CD4-positive, alpha-beta T cell treated with Interleukin-15 for 4 hours (primary cell): ENCODE measurements around the gene ARVCF.

ENCODE experiments used
- DNase-seq: peaks from one replicate; pipeline ENCODE4 v3.0.0-alpha.2; 2020; ENCODE audit warnings: low spot score

Gene ARVCF

DNA sequence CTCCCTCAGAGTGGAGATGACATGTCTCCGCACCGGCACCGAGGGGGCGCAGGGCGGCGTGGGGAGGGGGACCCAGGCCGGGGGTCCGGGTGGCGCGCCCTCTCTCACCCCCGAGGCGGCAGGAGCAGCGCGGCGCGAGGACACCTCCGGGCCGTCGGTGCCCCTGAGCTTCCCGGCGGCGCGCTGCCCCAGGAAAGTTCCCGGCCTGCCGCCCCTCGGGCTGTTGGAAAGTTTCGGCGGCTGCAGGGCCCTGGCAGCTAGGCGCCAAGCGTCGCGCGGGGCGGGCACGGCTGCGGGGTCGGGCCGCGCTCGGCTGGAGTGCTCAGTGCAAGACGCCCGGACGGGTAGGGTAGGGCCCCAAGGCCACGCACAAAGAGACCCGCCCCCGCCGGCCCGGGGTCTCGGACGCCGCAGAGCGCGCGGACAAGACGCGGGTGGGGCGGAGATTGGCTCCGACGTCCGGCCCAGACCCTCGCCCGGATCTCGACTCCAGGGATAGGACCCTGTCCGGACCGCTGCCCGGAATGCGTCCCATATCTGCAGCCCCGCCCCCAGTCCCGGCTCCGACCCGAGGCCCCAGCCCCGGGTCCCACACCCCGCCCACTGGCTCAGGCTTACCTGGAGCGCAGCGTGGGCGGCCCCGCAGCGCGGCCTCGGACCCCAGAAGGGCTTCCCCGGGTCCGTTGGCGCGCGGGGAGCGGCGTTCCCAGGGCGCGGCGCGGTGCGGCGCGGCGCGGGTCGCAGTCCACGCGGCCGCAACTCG, 471 bp downstream of the ARVCF start:
- DNase-seq, result peak; percentile 2

DNA sequence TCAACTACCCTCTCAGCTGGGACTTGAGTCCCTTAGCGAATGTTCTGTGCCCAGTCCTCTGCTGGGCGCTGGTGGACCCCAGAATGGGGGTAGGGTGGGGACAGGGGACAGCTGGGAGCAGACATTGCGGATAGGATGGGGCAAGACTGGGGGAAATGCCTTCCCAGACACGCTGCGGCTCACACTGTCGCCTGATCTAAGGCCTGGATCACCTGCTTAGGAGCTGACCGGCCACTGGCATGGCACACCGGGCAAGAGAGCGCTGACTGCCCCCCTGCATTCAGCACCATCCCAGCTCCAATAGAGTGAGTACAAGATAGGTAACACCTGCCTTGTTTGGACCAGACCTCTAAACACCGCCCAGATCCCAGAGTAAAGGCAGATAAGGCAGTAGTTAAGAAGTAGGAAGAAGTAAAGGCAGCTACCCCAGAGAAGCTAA, 1.4 kb downstream of the ARVCF start:
- no peak for DNase-seq

DNA sequence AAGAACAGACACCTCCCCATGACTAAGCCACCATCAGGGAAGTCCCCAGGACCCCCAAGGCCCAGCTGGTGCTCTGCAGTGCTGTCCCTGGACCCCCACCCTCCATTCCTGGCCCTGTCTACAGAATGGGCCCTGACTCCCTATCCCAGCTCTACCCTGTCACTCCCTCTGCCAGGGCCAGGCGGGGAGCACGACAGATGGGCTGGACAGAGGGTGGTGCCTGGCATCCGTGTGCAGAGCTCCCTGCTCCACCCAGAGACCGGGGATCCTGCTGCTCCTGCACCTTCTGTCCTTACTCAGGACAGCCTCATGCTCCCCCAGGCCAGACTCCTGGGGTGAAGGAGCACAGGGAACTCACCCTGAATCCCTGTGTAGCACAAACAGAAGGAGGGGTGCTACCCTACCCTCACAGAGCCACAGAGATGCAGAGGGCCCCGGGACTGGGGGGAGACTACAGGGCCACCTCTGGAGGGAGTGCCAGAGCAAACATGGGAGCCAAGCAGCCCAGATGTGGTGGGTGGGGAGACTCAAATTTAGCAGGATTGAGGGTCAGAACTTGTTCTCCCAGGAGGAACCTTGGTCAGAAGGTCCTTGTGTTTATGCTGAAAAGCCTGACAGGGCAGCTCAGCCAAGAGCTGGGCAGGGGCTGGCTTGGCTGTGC, 2.0 kb downstream of the ARVCF start:
- no peak for DNase-seq

DNA sequence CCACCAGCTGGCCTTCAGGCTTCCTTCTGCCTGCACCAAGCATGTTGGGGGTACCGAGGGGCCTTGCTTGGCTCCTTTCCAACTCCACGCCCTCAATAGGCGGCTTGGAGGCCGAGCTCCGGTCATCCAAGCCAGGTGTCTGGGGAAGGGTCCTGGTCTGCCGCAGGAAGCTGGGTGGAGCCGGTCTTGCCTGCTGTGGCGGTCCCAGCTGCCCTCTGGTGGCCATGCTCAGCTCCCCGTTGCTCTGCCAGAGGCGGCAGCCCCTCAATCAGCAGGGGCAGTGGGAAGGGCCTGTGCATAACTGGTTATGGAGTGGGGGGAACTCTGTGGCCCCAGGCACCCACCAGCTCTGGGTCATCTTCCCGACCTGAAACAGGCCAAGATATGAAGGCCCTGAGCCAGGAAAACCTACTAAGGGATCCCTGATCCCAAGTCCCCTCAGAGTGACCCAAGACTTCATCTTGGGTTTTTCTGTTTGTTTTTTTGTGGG, 3.2 kb downstream of the ARVCF start:
- peak; percentile 16 for DNase-seq

DNA sequence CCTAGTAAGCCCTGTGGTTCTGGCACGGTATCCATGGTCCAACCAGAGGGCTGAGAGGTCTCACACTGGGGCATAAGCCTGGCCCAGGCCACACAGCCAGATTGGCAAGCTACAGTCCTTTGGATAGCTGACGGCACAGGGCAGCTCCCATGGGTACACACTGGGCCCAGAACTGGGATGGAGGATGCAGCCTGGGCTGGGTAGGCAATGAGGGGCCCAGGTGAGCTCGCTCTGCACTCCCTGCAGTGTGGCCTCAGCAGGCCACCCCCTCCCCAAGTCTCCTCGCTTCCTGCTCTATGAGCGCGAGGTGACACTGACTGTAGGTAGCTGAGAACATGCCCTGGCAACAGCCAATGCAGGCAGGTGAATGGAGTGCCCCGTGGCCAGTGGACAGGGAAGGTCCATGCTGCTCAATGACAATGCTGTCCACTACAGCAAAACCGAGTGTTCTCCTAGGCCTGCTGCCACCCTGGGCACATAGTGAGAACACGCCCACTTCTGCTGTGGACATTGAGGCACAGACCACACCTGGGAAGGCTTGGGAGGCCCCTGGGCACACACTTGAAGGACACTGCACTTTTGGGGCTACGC, 3.8 kb downstream of the ARVCF start:
- no peak for DNase-seq

DNA sequence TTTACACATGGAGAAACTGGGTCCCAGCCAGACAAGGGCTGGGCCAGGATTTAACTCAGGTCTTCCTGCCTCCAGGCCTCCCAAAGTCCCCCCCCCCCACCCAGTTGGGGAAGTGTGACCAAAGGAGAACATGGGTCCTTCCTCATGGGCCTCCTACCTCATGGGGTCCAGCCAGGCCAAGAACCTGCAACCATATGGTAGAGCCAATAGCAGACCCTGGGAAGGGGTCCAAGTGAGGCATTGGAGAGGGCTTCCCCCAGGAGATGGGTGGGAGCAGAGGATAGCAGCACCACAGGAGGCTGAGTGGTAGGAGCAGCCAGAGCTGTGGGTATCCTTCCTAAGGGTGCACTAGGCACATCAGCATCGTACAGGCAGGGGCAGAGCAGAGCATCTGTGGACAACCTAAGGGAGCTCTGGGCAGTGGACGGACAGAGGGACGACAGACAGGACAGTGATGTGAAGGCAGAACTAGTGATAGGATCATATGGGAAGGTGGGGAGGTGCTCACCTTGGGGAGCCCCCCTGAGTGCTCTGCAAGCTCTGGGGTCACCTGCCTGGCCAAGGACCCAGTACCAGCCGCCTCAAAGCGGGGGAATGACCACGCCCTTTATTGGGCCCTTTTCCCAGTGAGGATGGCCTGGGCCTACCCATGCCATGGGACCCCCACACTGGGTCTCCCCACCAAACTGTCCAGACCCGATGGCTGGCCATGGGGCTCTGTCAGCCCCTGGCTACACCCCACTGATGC, 4.5 kb downstream of the ARVCF start:
- no peak for DNase-seq

DNA sequence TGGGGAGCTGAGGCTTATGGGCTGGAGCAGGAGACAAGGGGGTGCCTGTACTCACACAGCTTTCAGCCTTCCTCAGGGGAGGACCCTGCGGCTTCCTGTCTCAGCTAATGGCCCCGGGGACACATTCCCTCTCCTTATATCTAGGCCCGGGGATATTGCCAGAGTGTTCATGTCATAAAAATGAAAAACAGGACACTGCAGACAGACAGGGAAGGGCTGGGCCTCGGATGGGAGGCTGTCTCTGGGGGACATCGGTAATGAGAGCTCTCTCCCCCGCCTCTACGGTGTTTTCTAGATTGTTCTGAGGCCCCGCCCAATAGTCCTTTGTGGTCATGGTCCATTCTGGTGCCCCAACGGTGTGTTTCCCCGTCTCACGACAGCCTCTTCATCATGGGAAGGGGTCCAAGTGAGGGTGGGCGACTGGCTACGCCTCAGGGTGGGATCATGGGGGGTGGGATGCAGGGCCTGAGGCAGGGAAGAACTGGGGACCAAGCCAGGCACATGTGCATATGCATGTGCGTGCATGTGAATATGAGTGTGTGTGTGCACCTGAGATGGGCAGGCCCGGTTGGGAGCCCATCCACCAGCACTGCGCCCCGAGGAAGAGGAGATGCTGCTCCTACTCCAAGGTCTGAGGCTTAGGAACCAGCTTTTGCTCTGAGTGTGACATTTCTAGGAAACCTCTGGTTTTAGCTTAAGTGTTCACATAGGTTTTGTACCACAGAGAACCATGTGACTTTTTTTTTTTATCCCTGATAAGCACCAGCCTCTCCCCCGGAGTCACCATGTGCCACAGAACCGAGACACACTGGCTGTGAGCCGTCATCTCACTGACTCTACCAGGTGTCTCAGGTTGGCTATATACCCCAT, 5.3 kb downstream of the ARVCF start:
- DNase-seq, result no peak

DNA sequence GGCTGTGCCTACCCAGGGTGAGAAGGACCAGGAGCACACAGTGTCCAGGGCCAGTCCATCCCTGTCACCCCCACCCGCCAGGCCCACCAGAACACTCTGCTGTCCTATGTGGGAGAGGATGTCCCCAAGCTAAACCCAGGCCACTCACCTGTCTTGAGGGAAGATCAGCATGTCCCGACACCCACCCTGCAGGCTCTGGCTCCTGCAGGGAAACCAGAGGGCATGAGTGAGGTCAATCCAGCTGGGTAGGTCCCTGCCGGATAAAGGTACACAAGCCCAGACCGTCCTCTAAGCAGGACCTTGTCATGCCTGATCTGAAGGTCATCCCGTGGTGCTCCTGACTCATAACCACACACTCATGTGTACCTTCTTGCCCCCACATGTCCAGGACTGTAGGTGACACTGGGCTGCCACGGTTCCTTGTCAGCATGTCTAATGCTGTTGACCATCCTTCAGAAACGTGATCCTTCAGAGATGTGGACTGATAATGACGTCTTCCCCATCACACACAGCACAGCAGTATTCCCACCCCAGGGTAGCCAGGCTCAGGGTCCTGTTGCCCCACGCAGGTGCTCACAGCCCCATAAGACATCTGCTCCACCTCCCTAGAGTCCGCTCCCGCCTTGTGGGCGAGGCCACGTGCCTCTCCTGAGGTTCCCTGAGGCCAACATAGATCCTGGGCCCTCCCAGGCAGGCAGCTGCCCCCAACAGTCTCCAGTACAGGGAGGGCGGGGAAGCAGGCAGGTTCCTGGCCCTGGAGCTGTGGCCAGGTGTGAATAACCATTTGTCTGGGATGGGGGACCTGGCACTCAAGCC, 6.1 kb downstream of the ARVCF start:
- DNase-seq, result no peak

DNA sequence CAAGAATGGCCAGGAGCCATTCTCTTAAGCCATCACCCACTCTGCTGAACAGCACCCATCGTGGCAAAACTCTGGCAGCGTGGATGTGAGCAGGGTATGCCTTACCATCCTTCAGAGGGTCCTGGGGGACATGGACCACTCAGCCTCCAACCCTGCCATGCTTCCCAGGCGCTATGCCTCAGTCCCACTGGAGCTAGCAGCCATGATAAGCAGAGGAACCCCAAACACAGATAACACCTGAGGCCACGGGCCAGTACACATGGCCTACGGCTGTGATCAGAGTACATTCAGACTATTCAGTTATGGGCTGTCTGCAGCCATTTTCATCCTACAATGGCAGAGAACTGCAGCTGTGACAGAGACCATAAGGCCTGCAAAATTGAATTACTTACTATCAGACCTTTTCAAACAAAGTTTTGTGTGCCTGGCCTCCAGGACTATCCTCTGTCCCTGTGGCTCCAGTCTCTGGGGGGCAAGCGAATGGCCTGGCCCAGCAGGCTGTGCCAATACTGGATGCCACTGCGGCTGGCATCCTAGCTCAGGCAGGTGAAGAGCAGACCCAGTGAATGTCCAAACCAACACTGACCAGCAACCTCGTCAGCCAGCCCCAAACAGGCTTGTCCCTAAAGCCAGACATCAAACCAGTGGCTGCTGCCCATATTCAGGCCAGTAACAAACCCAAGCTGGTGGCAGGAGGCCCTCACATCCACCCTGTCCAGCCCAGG, 6.9 kb downstream of the ARVCF start:
- no peak for DNase-seq

DNA sequence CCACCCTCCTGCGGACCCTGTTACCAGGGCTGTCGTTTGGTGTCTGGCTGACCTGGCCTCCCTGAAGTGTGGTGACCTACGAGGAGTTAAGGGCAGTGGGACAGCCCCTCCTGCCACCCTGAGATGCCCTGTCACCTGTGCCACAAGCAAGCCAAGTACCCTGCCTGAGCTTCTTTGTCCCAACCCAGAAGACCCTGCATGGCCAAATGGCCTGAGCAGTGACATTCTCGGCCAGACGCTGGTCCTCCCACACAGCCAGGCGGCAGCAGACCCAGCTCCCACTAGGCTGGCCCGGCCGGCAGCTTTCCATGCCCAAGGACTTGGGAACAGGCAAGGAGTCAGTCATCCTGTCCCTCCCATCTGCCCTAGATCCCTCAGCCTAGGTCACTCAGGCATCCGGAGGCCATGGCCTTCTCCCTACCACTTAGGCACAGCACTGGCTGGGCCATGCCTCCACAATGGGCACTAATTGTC, 7.6 kb downstream of the ARVCF start:
- DNase-seq, result no peak

DNA sequence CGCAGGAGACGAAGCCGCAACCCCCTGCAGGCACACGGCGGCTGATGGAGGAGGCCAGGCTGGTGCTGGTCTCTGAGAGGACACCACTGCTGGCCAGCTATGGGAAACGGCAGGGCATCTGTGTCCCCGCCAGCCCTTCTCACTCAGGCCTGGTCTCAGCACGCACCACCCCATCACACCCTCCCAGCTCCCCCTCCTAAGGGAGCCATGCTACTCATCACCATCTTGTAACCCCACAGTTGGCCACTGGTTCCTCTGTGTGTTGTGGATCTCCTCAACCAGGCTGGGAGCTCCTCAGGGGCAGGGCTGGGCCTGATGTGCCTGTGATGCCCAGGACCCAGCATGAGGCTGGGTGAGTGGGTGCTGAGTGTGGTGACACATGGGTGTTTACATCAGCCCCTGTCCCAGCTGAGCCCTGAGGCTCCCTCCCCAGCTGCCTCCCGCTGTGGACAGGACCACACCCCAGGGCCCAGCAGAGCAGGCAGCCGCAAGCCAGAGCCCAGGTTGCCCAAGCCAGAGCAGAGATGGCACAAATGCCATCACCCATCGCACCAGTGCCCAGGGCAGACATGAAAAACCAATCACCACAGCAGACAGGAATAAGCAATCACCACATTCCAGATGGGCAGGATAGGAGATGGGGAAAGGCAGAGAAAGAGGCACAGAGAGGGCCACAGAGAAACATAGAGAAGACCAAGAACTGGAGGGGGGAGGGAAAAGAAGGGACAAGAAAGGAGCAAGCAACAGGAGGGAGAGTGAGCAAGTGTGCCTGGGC, 8.2 kb downstream of the ARVCF start:
- no peak for DNase-seq

DNA sequence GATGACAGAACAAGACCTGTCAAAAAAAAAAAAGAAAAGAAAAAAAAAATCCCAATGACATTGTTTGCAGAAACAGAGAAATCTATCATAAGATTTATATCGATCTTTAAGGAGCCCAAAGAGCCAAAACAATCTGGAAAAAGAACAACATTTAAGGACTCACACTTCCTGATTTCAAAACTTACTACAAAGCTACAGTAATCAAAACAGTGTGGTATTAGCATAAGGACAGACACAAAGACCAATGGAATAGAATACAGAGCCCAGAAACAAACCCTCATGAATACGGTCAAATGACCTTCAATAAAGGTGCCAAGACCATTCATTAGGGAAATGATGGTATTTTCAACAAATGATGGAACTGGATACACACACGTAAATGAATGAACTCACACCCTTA, 12.2 kb downstream of the ARVCF start:
- DNase-seq, result no peak

DNA sequence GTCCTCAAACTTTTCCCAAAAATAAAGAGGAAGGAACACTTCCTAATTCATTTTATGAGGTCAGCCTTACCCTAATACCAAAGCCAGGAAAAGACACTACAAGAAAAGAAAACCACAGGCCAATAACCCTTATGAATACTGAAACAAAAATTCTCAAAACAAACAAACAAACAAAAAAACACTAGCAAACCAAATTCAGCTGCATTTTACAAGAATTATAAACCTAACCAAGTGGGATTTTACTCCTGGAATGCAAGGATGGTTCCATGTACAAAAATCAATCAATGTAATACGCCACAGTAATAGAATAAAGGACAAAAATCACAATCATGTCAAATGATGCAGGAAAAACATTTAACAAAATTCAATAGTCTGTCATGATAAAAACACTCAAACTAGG, 13.3 kb downstream of the ARVCF start:
- DNase-seq, result no peak

DNA sequence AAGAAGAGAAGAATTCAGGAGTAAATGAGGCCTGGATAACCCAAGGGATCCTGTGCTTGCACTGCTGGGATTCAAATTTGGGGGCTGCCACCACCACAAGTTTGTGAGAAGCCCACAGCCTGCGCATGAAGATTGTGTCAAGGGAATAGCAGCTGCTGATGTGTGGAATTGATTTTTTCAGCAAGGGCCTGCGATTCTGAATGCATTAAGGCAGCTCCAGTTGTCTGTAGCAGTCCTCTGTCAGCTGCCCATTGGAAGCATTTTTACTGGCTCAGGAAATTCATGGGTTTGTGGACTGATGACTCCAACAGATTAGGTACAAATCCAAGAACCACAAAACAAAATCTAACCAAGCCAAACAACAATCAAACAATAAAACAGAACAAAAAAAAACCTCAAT, 14.0 kb downstream of the ARVCF start:
- no peak for DNase-seq

DNA sequence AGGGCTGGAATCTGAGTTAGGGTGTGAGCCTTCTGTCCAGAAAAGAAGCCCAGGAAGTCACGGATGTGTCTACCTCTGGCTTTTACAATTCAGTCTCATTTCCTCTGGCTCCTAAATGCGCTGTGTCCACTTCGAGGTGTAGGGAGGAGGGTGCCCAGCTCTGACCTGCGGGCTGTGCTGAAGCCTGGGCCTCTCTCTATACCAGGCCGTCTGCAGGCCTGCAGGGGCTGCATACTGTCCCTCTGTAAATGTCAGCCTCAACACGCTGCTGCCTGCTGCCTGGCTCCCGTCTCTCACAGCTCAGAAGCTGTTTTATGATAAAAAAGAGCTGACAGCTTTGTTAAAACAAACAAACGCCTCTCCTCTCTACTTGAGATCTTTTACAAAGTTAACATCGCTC, 14.5 kb downstream of the ARVCF start:
- DNase-seq, result no peak

DNA sequence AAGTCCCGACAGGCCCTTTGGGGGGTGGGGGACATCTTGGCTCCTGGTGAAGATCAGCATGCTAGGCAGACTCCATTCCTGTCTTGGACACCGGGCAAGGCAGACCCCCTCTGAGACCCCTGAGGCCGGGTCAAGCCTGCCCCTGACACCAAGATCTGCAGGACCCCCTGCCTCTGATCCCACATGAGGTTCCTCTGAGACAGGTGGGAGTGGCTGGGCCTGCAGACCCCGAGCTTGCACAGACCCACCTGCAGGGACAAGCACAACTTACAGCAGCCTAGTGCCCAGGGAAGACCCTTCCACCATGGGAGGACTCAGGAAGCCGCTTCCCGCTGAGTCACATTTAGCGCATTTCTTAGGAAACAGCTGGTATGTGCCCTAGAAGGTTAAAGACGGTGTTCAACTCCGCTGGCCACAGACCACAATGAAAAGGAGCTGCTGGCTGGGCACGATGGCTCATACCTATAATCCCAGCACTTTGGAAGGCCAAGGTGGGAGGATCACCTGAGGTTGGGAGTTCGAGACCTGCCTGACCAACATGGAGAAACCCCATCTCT, 15.5 kb downstream of the ARVCF start:
- no peak for DNase-seq

DNA sequence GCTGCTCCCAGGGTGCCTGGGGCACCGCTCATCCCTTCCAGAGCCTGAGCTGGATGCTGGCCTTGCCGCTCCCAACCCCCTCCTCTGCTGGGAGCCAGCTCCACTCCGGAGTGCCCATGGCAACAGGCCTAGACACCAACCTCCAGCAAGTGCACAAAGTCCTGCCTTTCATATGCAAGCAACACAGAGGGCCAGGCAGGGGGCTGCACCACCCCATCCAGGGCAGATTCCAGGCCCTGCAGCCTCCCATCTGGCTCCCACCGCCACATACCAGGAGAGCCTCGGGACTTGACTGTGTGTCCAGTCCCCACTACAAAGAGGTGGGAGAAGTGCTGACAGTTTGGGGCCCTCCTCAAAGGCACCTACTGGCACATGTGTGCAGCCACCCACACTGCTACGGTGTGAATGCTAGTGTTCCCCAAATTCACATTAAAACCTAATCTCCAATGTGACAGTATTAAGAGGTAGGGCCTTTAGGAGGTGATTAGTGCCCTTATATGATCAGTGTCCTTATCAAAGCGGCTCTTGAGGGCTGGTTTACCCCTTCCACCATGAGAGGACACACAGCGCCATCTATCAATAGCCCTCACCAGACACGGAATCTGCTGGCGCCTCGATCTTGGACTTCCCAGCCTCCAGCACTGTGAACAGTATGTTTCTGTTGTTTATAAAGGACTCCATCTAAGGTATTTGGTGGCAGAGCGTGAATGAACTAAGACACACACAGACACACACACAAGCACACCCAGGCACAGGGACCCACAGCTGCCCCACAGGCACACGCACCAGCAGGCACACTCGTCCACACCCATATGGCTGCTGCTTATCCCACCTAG, 16.2 kb downstream of the ARVCF start:
- DNase-seq, result no peak
